ENCODE measurements around the gene DACT3. TPM values are rescaled to one million over a fixed set of nuclear protein-coding genes. Genes with fewer than 3 reads are reported as not detected.
A peak's percentile ranks its signal among the peaks of the same experiment; 100 is the strongest.

Gene DACT3
- total RNA-seq, 4 donors from 2014 or later = 1.7 to 3.2 (median 2.7) TPM

GRCh38 chr19:46665072-46665471 lies 4.1 kb upstream of the DACT3 start:
- H3K27me3 ChIP-seq = no peaks in the 10 kb centered on the region
- TF ChIP-seq POLR2A (IDR thresholded peaks at IDR 0.05) (no peak), CTCF (IDR thresholded peaks at IDR 0.05) (no peak)
- no peaks in the 10 kb centered on the region for H3K36me3 ChIP-seq
- H3K27ac ChIP-seq = no peak overlapping the region
- intact Hi-C loops (cut with DNase I) = no loop called here
- WGBS, 2 donors = 84% methylated on average over 8 of the region's 8 CpGs
- peaks cover 11 to 12% of the 10 kb centered on the region in 2 donors for H3K4me1 ChIP-seq
- DNase-seq = no peak
- no peaks in the 10 kb centered on the region for H3K9me3 ChIP-seq
- no peak overlapping the region for H3K4me3 ChIP-seq (replicated peaks in 1 of 3)

- Histone ChIP-seq H3K27ac (peak overlapping the region; percentile 52 to 58 (median 55)), H3K27me3 (no peaks in the 10 kb centered on the region), H3K4me3 (replicated peaks in 1 of 3) (peak overlapping the region in 1 of 3 donors; percentile 18), H3K36me3 (no peaks in the 10 kb centered on the region), H3K4me1 (peaks cover 19 to 20% of the 10 kb centered on the region in 2 donors), H3K9me3 (no peaks in the 10 kb centered on the region)
- intact Hi-C loops (cut with DNase I) = loop anchor here (5.0 kb wide), 3 partner anchors 45 to 135 kb away; partner anchors contain the start of gene CALM3
- TF ChIP-seq CTCF (IDR thresholded peaks at IDR 0.05) = peak; percentile 60 to 96 (median 90)
- no peak for TF ChIP-seq POLR2A (IDR thresholded peaks at IDR 0.05)
- 6 to 7% methylated on average over 19 of the region's 19 CpGs for WGBS, 2 donors
- peak; percentile 84 to 85 for DNase-seq
Measured at GRCh38 chr19:46661735-46662592, 982 bp upstream of the DACT3 start.

DNA sequence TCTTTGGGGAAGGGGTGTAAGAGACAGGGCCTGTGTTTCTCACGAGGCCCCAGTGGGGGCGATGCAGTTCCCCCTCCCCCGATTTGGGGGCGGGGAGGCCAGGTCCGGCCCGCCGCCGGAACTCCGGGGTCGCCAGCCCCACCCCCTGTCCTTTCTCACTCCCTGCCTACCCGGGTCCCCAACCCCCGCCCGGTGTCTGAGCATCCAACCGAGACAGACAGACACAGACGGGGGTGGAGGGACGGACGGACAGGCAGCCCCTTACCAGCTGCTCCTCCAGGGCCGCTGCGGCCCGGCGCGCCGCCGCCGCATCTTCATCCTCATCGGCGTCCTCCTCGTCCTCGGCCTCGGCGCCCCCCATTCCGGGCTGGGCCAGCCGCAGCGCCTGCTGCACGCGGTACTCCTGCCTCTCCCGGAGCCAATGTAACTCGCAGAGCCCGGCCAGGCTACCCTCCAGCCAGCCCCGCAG lies 397 bp downstream of the DACT3 start:
- peaks cover 19 to 20% of the 10 kb centered on the region in 2 donors for H3K4me1 ChIP-seq
- WGBS, 2 donors = 0 to 2% methylated on average over 8 to 24 of the region's 40 CpGs
- H3K27ac ChIP-seq = peak overlapping the region in 2 of 3 donors; percentile 14 to 18
- TF ChIP-seq POLR2A (IDR thresholded peaks at IDR 0.05) = no peak
- no peak for TF ChIP-seq CTCF (IDR thresholded peaks at IDR 0.05)
- no peaks in the 10 kb centered on the region for H3K27me3 ChIP-seq
- H3K9me3 ChIP-seq = no peaks in the 10 kb centered on the region
- no peaks in the 10 kb centered on the region for H3K36me3 ChIP-seq
- intact Hi-C loops (cut with DNase I) = loop anchor here (5.0 kb wide), 3 partner anchors 43 to 133 kb away; partner anchors contain the start of gene CALM3
- DNase-seq = no peak
- peak overlapping the region in 2 of 3 donors; percentile 18 to 47 for H3K4me3 ChIP-seq (replicated peaks in 1 of 3)

DNA sequence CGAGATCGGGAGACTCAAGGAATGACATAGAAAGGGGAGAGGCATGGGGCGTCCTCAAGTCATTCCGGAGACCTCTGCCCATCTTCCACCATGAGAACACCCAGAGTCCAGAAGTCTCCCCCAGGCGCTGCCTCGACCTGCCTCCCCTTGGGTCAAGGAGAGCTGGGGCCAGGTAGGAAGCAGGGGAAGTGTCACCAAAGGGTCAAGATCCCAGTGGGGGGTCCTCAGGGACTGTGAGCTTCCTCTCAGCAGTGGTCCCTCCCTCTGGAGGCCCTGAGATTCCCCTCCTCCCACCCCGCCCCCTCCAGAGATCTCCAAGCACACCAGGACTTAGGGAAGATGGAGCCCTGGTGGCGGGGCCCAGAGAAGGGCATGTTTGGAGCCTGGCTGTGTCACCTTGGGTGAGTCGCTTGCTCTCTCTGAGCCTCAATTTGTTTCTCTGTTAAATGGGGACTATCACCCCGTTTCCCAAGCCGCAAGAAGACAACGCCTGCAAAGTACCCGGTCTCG lies 919 bp downstream of the DACT3 start:
- Histone ChIP-seq H3K27me3 (no peaks in the 10 kb centered on the region), H3K4me1 (peaks cover 19 to 20% of the 10 kb centered on the region in 2 donors), H3K27ac (peak overlapping the region in 2 of 3 donors; percentile 14 to 18), H3K9me3 (no peaks in the 10 kb centered on the region), H3K4me3 (replicated peaks in 1 of 3) (peak overlapping the region in 1 of 3 donors; percentile 47), H3K36me3 (no peaks in the 10 kb centered on the region)
- no peak for DNase-seq
- TF ChIP-seq POLR2A (IDR thresholded peaks at IDR 0.05) (no peak), CTCF (IDR thresholded peaks at IDR 0.05) (no peak)
- 2 to 3% methylated on average over 13 to 14 of the region's 14 CpGs for WGBS, 2 donors
- intact Hi-C loops (cut with DNase I) = loop anchor here (5.0 kb wide), 3 partner anchors 43 to 133 kb away; partner anchors contain the start of gene CALM3

Measured in thyroid gland (tissue), 4 donors.